ENCODE data around the gene TMEM63A. TPM values are rescaled to one million over a fixed set of nuclear protein-coding genes. Genes with fewer than 3 reads are reported as not detected.

Gene TMEM63A
- polyA plus RNA-seq, 1 donor (not counting 4 experiments of a cell fraction or from before 2014, with no cell fraction given), result 16.5 TPM

GRCh38 chr1:225834417-225835329, 47.5 kb downstream of the TMEM63A start:
- no peaks in the 10 kb centered on the region for H3K9me1 ChIP-seq (ENCODE audit: control insufficient read depth, extremely low read depth, insufficient read depth, low read length)
- H3K4me3 ChIP-seq (ENCODE audit: control insufficient read depth in 2 of 3, extremely low read depth in 1 of 3, insufficient read depth in 2 of 3, low read depth in 1 of 3, low read length in 3 of 3), result no peak overlapping the region
- H3K79me2 ChIP-seq (ENCODE audit: control insufficient read depth, insufficient read depth, low read length), result no peaks in the 10 kb centered on the region
- H3K27me3 ChIP-seq (ENCODE audit: control insufficient read depth, extremely low read depth, insufficient read depth, low read length), result no peaks in the 10 kb centered on the region
- no peak overlapping the region for H3K27ac ChIP-seq (ENCODE audit: control insufficient read depth, insufficient read depth, low read length)
- H3K9ac ChIP-seq (ENCODE audit: control insufficient read depth, extremely low read depth, insufficient read depth, low read length), result no peak overlapping the region
- TF ChIP-seq, protein P1, sequence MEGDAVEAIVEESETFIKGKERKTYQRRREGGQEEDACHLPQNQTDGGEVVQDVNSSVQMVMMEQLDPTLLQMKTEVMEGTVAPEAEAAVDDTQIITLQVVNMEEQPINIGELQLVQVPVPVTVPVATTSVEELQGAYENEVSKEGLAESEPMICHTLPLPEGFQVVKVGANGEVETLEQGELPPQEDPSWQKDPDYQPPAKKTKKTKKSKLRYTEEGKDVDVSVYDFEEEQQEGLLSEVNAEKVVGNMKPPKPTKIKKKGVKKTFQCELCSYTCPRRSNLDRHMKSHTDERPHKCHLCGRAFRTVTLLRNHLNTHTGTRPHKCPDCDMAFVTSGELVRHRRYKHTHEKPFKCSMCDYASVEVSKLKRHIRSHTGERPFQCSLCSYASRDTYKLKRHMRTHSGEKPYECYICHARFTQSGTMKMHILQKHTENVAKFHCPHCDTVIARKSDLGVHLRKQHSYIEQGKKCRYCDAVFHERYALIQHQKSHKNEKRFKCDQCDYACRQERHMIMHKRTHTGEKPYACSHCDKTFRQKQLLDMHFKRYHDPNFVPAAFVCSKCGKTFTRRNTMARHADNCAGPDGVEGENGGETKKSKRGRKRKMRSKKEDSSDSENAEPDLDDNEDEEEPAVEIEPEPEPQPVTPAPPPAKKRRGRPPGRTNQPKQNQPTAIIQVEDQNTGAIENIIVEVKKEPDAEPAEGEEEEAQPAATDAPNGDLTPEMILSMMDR (optimal IDR thresholded peaks at IDR 0.05 in 1 of 3, IDR thresholded peaks at IDR 0.05 in 1 of 3, conservative IDR thresholded peaks at IDR 0.05 in 1 of 3; ENCODE audit: extremely low read depth in 1 of 3, insufficient read depth in 2 of 3, low read length in 3 of 3), result no peak
- TF ChIP-seq EZH2 (IDR thresholded peaks at IDR 0.05; ENCODE audit: low read length), result no peak
- no peaks in the 10 kb centered on the region for H4K20me1 ChIP-seq (ENCODE audit: control insufficient read depth, extremely low read depth, insufficient read depth, low read length)
- no peak for FAIRE-seq
- no peaks in the 10 kb centered on the region for H3K36me3 ChIP-seq (ENCODE audit: control insufficient read depth in 2 of 2, extremely low read depth in 1 of 2, insufficient read depth in 2 of 2, low read length in 2 of 2)
- no peaks in the 10 kb centered on the region for H3K4me1 ChIP-seq (ENCODE audit: control insufficient read depth, extremely low read depth, insufficient read depth, low read length)
- dilution Hi-C loops (cut with MboI; ENCODE audit: extremely low pct_ligation_motif_present, low sequenced_read_pairs), result no loop called here
- DNase-seq (ENCODE audit: low read depth, low spot score), result no peak
- no peak overlapping the region for H3K4me2 ChIP-seq (ENCODE audit: control insufficient read depth, extremely low read depth, insufficient read depth, low read depth, low read length)
- H2AFZ ChIP-seq (ENCODE audit: control insufficient read depth, low read length), result no peak overlapping the region
- H3K9me3 ChIP-seq (ENCODE audit: control insufficient read depth, low read depth, low read length), result no peaks in the 10 kb centered on the region

GRCh38 chr1:225830841-225831240, 51.3 kb downstream of the TMEM63A start:
- H3K4me3 ChIP-seq (ENCODE audit: control insufficient read depth in 2 of 3, extremely low read depth in 1 of 3, insufficient read depth in 2 of 3, low read depth in 1 of 3, low read length in 3 of 3), result no peak overlapping the region
- no peak overlapping the region for H3K9ac ChIP-seq (ENCODE audit: control insufficient read depth, extremely low read depth, insufficient read depth, low read length)
- no peaks in the 10 kb centered on the region for H3K27me3 ChIP-seq (ENCODE audit: control insufficient read depth, extremely low read depth, insufficient read depth, low read length)
- H3K27ac ChIP-seq (ENCODE audit: control insufficient read depth, insufficient read depth, low read length), result no peak overlapping the region
- no peak for FAIRE-seq
- peaks cover 3% of the 10 kb centered on the region for H3K4me1 ChIP-seq (ENCODE audit: control insufficient read depth, extremely low read depth, insufficient read depth, low read length)
- H3K9me1 ChIP-seq (ENCODE audit: control insufficient read depth, extremely low read depth, insufficient read depth, low read length), result peaks cover 3% of the 10 kb centered on the region
- H3K4me2 ChIP-seq (ENCODE audit: control insufficient read depth, extremely low read depth, insufficient read depth, low read depth, low read length), result no peak overlapping the region
- H3K79me2 ChIP-seq (ENCODE audit: control insufficient read depth, insufficient read depth, low read length), result no peaks in the 10 kb centered on the region
- no peak for DNase-seq (ENCODE audit: low read depth, low spot score)
- H2AFZ ChIP-seq (ENCODE audit: control insufficient read depth, low read length), result no peak overlapping the region
- TF ChIP-seq, protein P1 (optimal IDR thresholded peaks at IDR 0.05 in 1 of 3, IDR thresholded peaks at IDR 0.05 in 1 of 3, conservative IDR thresholded peaks at IDR 0.05 in 1 of 3; ENCODE audit: extremely low read depth in 1 of 3, insufficient read depth in 2 of 3, low read length in 3 of 3), result no peak
- TF ChIP-seq EZH2 (IDR thresholded peaks at IDR 0.05; ENCODE audit: low read length), result no peak
- dilution Hi-C loops (cut with MboI; ENCODE audit: extremely low pct_ligation_motif_present, low sequenced_read_pairs), result no loop called here
- H4K20me1 ChIP-seq (ENCODE audit: control insufficient read depth, extremely low read depth, insufficient read depth, low read length), result no peaks in the 10 kb centered on the region
- no peaks in the 10 kb centered on the region for H3K36me3 ChIP-seq (ENCODE audit: control insufficient read depth in 2 of 2, extremely low read depth in 1 of 2, insufficient read depth in 2 of 2, low read length in 2 of 2)
- H3K9me3 ChIP-seq (ENCODE audit: control insufficient read depth, low read depth, low read length), result no peaks in the 10 kb centered on the region

Measured in keratinocyte (primary cell).